H9 (cell line): ENCODE data around the gene MRPL36. TPM values are rescaled to one million over a fixed set of nuclear protein-coding genes. Genes with fewer than 3 reads are reported as not detected.
A peak's percentile ranks its signal among the peaks of the same experiment; 100 is the strongest.

Experiments
- DNase-seq: peaks from one replicate; pipeline ENCODE4 v3.0.0-alpha.2; 2017
- H2AFZ ChIP-seq: one replicate; pipeline ENCODE4 v1.6.1; 2013; ENCODE audit warnings: mild to moderate bottlenecking, low read length, control low read depth, moderate library complexity
- H2AK5ac ChIP-seq: 2 replicates; pipeline ENCODE4 v1.6.1; 2013; ENCODE audit warnings: low read length, control low read depth, mixed read lengths; ENCODE audit not compliant: insufficient read length
- H2BK120ac ChIP-seq: one replicate; pipeline ENCODE4 v1.6.1; 2013; ENCODE audit warnings: low read depth, mild to moderate bottlenecking, low read length, control low read depth, inconsistent platforms; ENCODE audit not compliant: poor library complexity, severe bottlenecking
- H2BK12ac ChIP-seq: 2 replicates; pipeline ENCODE4 v1.6.1; 2013; ENCODE audit warnings: low read length, control low read depth, mixed read lengths, low read depth; ENCODE audit not compliant: insufficient read length
- H2BK15ac ChIP-seq: 2 replicates; pipeline ENCODE4 v1.6.1; 2013; ENCODE audit warnings: low read depth, low read length, control low read depth
- H2BK20ac ChIP-seq: one replicate; pipeline ENCODE4 v1.6.1; 2013; ENCODE audit warnings: low read depth, mild to moderate bottlenecking, low read length, control low read depth, inconsistent platforms; ENCODE audit not compliant: poor library complexity, severe bottlenecking
- H2BK5ac ChIP-seq: 2 replicates; pipeline ENCODE4 v1.6.1; 2013; ENCODE audit warnings: low read length, control low read depth, mixed read lengths; ENCODE audit not compliant: insufficient read length
- H3K14ac ChIP-seq: 2 replicates; pipeline ENCODE4 v1.6.1; 2013; ENCODE audit warnings: low read length, control low read depth; ENCODE audit not compliant: insufficient read depth
- H3K18ac ChIP-seq: 2 replicates; pipeline ENCODE4 v1.6.1; 2013; ENCODE audit warnings: low read depth, mild to moderate bottlenecking, mixed read lengths, low read length, control low read depth; ENCODE audit not compliant: insufficient read length
- H3K23ac ChIP-seq: 2 replicates; pipeline ENCODE4 v1.6.1; 2013; ENCODE audit warnings: low read length, control low read depth, mixed read lengths, low read depth; ENCODE audit not compliant: insufficient read length
- H3K23me2 ChIP-seq: 2 replicates; pipeline ENCODE4 v1.6.1; 2013; ENCODE audit warnings: low read depth, mild to moderate bottlenecking, mixed read lengths, low read length, control low read depth; ENCODE audit not compliant: insufficient read length, poor library complexity, severe bottlenecking
- H3K27ac ChIP-seq: 2 replicates; pipeline ENCODE4 v1.5.1; 2013; ENCODE audit warnings: low read length, control low read depth, mixed read lengths, low read depth; ENCODE audit not compliant: insufficient read length
- H3K27me3 ChIP-seq: 2 replicates; pipeline ENCODE4 v1.6.1; 2013; ENCODE audit warnings: low read length, control low read depth, inconsistent platforms; ENCODE audit not compliant: insufficient read depth
- H3K4ac ChIP-seq: 2 replicates; pipeline ENCODE4 v1.6.1; 2013; ENCODE audit warnings: low read depth, mild to moderate bottlenecking, control low read depth, inconsistent platforms, low read length, moderate library complexity
- H3K4me1 ChIP-seq: 2 replicates; pipeline ENCODE4 v1.6.1; 2013; ENCODE audit warnings: low read length, control low read depth, inconsistent platforms; ENCODE audit not compliant: insufficient read depth
- H3K4me2 ChIP-seq: 2 replicates; pipeline ENCODE4 v1.6.1; 2013; ENCODE audit warnings: low read length, control low read depth, mixed read lengths; ENCODE audit not compliant: insufficient read length, insufficient read depth
- H3K56ac ChIP-seq: 2 replicates; pipeline ENCODE4 v1.6.1; 2013; ENCODE audit warnings: low read depth, mild to moderate bottlenecking, mixed read lengths, low read length, control low read depth; ENCODE audit not compliant: insufficient read length
- H3K79me1 ChIP-seq: 2 replicates; pipeline ENCODE4 v1.6.1; 2013; ENCODE audit warnings: low read depth, mild to moderate bottlenecking, moderate library complexity, low read length, control low read depth, inconsistent platforms; ENCODE audit not compliant: insufficient read depth, poor library complexity, severe bottlenecking
- H3K79me2 ChIP-seq: 2 replicates; pipeline ENCODE4 v1.6.1; 2013; ENCODE audit warnings: low read length, control low read depth, inconsistent platforms; ENCODE audit not compliant: insufficient read depth
- H3K9ac ChIP-seq: 2 replicates; pipeline ENCODE4 v1.6.1; 2013; ENCODE audit warnings: low read length, control low read depth, mixed read lengths; ENCODE audit not compliant: insufficient read length; ENCODE audit errors: extremely low read depth
- H3K9me3 ChIP-seq: one replicate; pipeline ENCODE4 v1.6.1; 2013; ENCODE audit warnings: low read depth, low read length, inconsistent platforms; ENCODE audit not compliant: control insufficient read depth
- H3T11ph ChIP-seq: one replicate; pipeline ENCODE4 v1.6.1; 2013; ENCODE audit warnings: mild to moderate bottlenecking, low read length, control low read depth, inconsistent platforms
- H4K20me1 ChIP-seq: one replicate; pipeline ENCODE4 v1.6.1; 2013; ENCODE audit not compliant: control insufficient read depth, insufficient read length, insufficient read depth
- H4K5ac ChIP-seq: 2 replicates; pipeline ENCODE4 v1.6.1; 2013; ENCODE audit warnings: low read depth, mild to moderate bottlenecking, mixed read lengths, low read length, control low read depth; ENCODE audit not compliant: insufficient read length
- H4K8ac ChIP-seq: replicated peaks from 2 replicates; pipeline ENCODE4 v1.6.1; 2013; ENCODE audit warnings: low read length, control low read depth, mixed read lengths, low read depth; ENCODE audit not compliant: insufficient read length
- H4K91ac ChIP-seq: 2 replicates; pipeline ENCODE4 v1.6.1; 2013; ENCODE audit warnings: low read depth, mild to moderate bottlenecking, moderate library complexity, mixed read lengths, low read length, control low read depth; ENCODE audit not compliant: insufficient read length
- H3K27ac Mint-ChIP-seq, 3 experiments: 2 replicates in 2 of 3; 3 replicates in 1 of 3; pipeline ENCODE4 v1.8.0; 2020 to 2021; ENCODE audit warnings: mixed read lengths in 3 of 3, mild to moderate bottlenecking in 1 of 3, moderate library complexity in 1 of 3
- H3K27me3 Mint-ChIP-seq: 2 replicates; pipeline ENCODE4 v1.8.0; 2021; ENCODE audit warnings: low read depth, mild to moderate bottlenecking, moderate library complexity, mixed read lengths
- H3K36me3 Mint-ChIP-seq, 3 experiments: 2 replicates in 2 of 3; 3 replicates in 1 of 3; pipeline ENCODE4 v1.8.0; 2020 to 2021; ENCODE audit warnings: low read depth in 3 of 3, mixed read lengths in 3 of 3; ENCODE audit not compliant: insufficient read depth in 1 of 3
- H3K4me1 Mint-ChIP-seq, 2 experiments: 2 replicates each; pipeline ENCODE4 v1.8.0; 2020; ENCODE audit warnings: mixed read lengths in 2 of 2
- H3K4me3 Mint-ChIP-seq, 2 experiments: 2 replicates in 1 of 2; 3 replicates in 1 of 2; pipeline ENCODE4 v1.8.0; 2020 to 2021; ENCODE audit warnings: mild to moderate bottlenecking in 2 of 2, mixed read lengths in 2 of 2, moderate library complexity in 1 of 2
- H3K9me3 Mint-ChIP-seq, 2 experiments: 2 replicates in 1 of 2; 3 replicates in 1 of 2; pipeline ENCODE4 v1.8.0; 2020; ENCODE audit warnings: mild to moderate bottlenecking in 2 of 2, mixed read lengths in 2 of 2, moderate library complexity in 1 of 2
- CTCF ChIP-seq: fragments of 200-600 bp; sonication (generic); conservative IDR thresholded peaks from 3 replicates; pipeline ENCODE4 v1.8.0; 2021; ENCODE audit warnings: antibody characterized with exemption, mild to moderate bottlenecking
- WGBS: extraction: QIAGEN DNeasy Blood & Tissue Kit; methylation state at CpG from one replicate; pipeline ENCODE4 v1.1.7; 2013; ENCODE audit warnings: missing lambda C conversion rate, low lambda C conversion rate, mixed read lengths; ENCODE audit not compliant: insufficient read length; ENCODE audit errors: extremely low coverage; 5-methylcytosine and 5-hydroxymethylcytosine counted together
- total RNA-seq: library from RNA; stranded (reverse); gene quantifications from 2 replicates; pipeline ENCODE4 v1.2.1, GENCODE V29; 2021

Gene MRPL36
- total RNA-seq, 1 experiment from 2014 or later = 67.3 TPM

- H2BK12ac ChIP-seq = no peak overlapping the region
- no peak overlapping the region for H3K18ac ChIP-seq
- no peak for TF ChIP-seq CTCF
- H3K4me2 ChIP-seq = no peak overlapping the region
- no peak overlapping the region for H4K8ac ChIP-seq
- H3K79me2 ChIP-seq = no peaks in the 10 kb centered on the region
- H2BK15ac ChIP-seq = no peak overlapping the region
- no peak overlapping the region for H2BK120ac ChIP-seq
- no peak overlapping the region for H2BK20ac ChIP-seq
- no peak overlapping the region for H3K14ac ChIP-seq
- no peak overlapping the region for H3K9ac ChIP-seq
- H3K4ac ChIP-seq = no peak overlapping the region
- WGBS = no CpG with 5 or more reads among the region's 31 CpGs
- H3K4me3 Mint-ChIP-seq = no peak overlapping the region
- no peaks in the 10 kb centered on the region for H3K4me1 ChIP-seq
- no peaks in the 10 kb centered on the region for H3K79me1 ChIP-seq
- no peak overlapping the region for H4K91ac ChIP-seq
- no peaks in the 10 kb centered on the region for H4K20me1 ChIP-seq
- no peak overlapping the region for H4K5ac ChIP-seq
- no peak overlapping the region for H3K23ac ChIP-seq
- H3T11ph ChIP-seq = no peak overlapping the region
- DNase-seq = peak; percentile 54
- no peak overlapping the region for H2BK5ac ChIP-seq
- H3K27me3 Mint-ChIP-seq = peaks cover 18% of the 10 kb centered on the region
- H3K56ac ChIP-seq = no peak overlapping the region
- no peaks in the 10 kb centered on the region for H3K23me2 ChIP-seq
- no peaks in the 10 kb centered on the region; a peak in 1 of 5 replicates for H3K9me3 Mint-ChIP-seq
- H3K27ac Mint-ChIP-seq = no peak overlapping the region
- H3K9me3 ChIP-seq = no peaks in the 10 kb centered on the region
- peaks cover 5 to 15% of the 10 kb centered on the region in 2 experiments for H3K4me1 Mint-ChIP-seq
- H3K27ac ChIP-seq = no peak overlapping the region
- no peaks in the 10 kb centered on the region for H3K36me3 Mint-ChIP-seq
- H2AFZ ChIP-seq = no peak overlapping the region
- H3K27me3 ChIP-seq = no peaks in the 10 kb centered on the region; the same call in 1 of the 2 replicates
- no peak overlapping the region for H2AK5ac ChIP-seq
Measured at GRCh38 chr5:1840741-1841521, 41.3 kb upstream of the MRPL36 start.
